ENCODE results near the gene USP6.

- TF ChIP-seq CTCF (conservative IDR thresholded peaks at IDR 0.05; ENCODE audit: low read depth, low read length) (no peak), EZH2phosphoT487 (IDR thresholded peaks at IDR 0.05; ENCODE audit: borderline replicate concordance, low read length) (no peak), EZH2 (IDR thresholded peaks at IDR 0.05; ENCODE audit: low read length, unreplicated experiment) (no peak)
These were observed 15.0 kb upstream of the USP6 start for GRCh38 chr17:5100832-5101231.
